IPS-NIHi7 (cell line): ENCODE measurements around the gene ASPM.
"Not testable (repeated sequence)": the region's sequence is repeated elsewhere in the genome, so short reads cannot be mapped to it uniquely, and the experiment has no call there.

Experiments used
- DNase-seq: peaks from one replicate; pipeline ENCODE4 v3.0.0; 2012; ENCODE audit warnings: mixed read lengths; ENCODE audit errors: extremely low spot score

ASPM gene

DNA sequence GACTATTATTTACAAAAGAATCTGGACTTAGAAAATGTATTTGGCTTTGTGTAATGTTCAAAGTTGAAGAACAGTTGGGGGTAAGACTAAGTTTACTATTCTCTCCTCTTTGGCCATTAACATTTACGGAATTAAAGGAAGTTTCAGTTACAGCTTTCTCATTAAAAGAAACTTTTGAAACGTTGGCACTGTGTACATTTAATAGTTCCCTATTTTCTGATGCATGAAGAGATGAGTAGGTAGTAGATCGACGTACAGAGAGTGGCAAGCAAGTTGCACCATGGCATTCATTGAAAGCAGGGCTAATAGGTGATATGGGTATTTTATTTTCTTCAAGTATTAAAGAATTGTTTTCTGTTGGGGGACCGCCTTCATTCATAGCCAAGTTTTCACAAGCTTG lies 3.2 kb downstream of the ASPM start:
- DNase-seq: no peak

- no peak for DNase-seq
Observed at GRCh38 chr1:197141575-197141974, 4.9 kb downstream of the ASPM start.

DNA sequence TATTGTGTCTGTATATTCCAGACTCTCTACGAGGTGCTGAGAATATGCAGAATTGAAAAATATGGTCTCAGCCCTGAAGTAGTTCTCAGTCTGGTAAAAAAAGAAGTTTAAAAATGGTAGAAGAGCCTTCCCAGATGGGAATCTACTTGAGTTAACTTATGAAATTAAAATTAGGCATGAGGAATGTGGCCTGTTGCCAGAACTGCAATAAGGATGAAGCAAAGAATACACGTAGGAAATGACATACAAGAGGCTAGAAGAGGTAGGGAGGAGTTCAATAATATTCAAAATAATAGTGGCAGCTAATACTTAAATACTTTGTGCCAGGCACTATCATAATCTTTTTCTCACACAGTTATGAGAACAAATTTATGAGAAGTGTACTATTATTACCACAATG lies 6.3 kb downstream of the ASPM start:
- DNase-seq: no peak

DNA sequence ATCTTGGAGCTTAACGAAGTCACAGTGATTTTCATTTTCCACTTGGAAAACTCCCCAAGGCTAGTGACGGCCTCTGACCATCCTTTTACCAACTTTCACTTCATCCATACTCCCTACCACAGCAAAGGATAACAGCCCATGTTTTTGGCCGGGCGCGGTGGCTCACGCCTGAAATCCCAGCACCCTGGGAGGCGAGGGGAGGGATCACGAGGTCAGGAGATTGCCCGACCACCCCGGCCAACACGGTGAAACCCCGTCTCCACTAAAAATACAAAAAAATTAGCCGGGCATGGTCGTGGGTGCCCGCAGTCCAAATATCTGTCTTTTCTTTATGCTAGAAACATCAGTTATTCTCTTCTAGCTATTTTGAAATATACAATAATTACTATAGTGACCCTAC lies 7.3 kb downstream of the ASPM start:
- no peak for DNase-seq

GRCh38 chr1:197137322-197137721 lies 9.1 kb downstream of the ASPM start:
- no peak for DNase-seq

- DNase-seq: no peak
Observed at GRCh38 chr1:197130677-197131304, 15.7 kb downstream of the ASPM start.

DNA sequence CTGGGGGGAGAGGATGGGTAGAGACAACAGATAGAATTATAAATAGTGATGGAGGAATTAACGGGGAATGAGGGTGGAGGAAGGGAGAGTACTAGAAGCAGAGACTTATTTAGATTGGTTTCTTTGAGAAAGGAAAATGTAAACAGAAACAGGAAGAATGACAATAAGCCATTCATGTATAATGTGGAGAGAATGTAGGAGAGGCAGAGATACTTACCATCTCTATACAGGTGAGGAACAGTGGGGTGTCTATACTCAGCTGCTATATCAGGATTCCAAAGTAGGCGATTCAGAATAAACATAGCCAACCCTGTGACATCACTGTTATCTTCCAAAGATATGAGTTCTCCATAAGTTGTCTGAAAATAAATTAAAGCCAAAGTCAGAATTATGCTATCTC lies 16.8 kb downstream of the ASPM start:
- no peak for DNase-seq

DNA sequence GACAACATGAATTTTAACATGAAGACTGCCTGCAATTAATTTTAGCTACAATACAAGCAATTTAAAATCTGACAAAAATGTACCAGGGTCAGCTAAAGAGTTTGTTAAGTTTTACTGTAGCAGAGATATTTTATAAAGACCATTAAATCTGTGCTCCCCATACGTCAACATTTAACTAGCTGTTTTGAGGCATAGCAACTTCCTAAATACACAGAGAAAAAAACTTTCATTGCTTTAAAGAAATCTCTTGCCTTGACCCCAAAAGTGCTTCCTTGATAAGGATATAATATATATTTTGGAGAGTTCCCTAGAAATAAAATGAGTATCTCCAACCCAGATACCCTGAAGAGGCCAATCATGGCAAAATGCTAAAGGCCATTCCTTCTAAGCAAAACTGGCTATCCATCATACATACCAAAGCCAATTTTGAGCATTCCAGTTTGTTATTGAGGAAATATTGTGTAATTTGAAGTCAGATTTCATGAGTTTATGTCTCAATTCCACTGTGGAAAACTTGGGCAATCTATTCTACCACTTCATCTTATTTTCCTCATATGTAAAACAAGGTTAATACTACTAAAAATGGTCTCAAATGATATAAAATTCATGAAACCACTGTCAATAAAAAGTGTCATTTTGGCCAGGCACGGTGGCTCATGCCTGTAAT lies 19.1 kb downstream of the ASPM start:
- DNase-seq: no peak

DNA sequence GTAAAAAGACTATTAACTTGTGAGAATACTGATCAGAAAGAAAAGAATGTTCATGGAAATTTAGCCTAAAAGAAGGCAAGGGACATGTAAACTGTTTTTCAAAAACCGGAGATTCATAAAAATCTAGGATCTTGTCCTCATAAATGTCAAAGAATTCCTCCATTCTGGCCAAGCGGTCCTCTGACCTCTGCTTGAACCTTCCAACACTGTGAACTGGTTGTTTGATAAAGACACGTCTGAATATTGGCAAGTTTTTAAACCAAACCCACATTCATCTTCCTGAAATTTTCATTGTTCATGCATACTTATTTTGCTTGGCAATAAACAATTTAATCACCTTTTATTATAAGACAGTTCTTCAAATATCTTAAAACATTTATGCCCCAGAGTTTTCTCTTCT lies 19.8 kb downstream of the ASPM start:
- no peak for DNase-seq

DNA sequence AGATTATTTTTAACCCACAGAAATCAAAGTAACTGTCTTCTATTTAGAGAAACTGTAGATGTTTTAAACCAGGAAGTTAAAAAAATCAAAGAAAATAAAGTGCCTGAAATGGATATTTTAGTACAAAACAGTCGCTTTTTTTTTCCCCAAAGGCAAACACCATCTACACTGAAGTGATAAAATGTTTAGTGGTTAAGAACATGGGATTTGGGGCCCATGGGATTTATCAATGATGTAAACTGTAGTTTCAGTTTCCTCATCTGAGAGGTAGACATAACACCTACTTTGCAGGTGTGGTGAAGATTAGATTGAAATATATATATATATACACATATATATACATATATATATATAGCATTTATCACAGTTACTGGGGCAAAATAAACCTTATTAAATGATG lies 22.1 kb downstream of the ASPM start:
- DNase-seq: no peak

- no peak for DNase-seq
Observed at GRCh38 chr1:197116156-197116555, 30.3 kb downstream of the ASPM start.

DNA sequence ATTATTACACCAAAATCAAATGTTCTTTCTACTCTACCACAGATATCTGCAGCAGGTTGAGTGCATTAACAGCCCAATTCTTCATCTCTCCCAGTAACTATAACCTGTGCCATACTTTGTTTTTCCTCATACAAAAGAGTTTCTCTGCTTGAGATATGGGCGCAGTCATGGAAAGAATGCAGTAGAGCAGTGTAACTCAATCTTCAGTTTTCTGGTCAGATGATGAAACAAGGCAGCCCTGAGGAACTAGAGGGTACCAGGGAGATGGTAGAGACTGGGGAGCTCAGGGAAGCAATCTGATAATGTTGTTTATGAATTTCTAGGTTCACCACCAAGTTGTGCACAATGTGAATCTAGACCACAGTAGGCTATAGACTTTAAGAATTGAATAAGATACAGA lies 39.6 kb downstream of the ASPM start:
- DNase-seq: no peak

DNA sequence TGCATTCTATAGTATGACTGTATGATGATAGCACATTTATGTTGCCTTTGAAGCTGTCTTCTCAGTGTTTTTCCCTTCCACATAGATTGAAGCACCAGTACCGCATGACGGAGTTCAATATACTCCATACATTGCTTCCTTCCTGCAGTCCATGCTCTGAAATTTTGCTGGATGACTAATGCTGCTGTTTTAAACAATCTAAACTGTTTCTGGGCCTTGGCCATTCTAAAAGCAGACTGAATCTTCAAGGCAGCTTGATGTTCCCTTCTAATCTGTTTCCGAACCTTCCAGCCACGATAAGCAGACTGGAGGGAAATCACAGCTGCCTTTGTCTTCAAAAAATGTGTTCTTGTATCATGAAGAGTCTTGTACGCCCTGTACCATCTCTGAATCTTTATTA lies 43.2 kb downstream of the ASPM start:
- DNase-seq: no peak

- DNase-seq: no peak
Observed at GRCh38 chr1:197101978-197102377, 44.5 kb downstream of the ASPM start.

DNA sequence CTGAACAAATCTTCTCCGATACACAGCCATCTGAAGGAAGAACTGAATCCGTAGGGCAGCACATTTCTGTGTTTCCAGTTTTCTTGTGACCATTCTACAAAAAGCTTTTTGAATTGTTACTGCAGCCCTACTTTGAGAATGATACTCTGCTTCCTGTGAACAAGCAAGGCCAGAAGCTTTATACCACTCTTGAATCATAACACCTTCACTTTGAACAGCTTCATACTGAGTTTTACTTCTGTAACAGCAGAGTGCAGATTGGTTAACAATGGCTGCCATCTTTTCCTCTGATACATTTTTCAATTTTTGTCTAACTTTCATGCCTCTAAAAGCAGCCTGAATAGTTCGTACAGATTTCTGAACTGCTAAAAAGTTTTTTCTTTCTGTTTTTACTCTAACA lies 45.8 kb downstream of the ASPM start:
- no peak for DNase-seq

DNA sequence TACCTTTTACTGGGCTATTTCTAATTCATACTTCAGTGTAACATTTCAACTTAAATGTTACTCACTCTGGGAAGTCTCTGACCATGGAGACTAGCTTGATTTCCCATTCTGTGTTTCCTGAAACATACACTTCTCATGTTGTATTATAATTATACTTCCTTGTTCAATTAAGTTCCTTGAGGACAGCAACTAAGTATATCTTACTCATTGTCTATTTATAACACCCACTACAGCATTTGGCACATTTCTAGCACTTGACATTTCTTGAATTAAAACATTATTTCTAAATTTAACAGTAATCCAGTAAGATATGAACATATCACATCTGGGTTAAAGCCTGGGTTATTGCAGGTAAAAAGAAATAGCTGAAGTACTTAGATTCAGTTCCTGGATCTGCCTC lies 47.0 kb downstream of the ASPM start:
- DNase-seq: no peak

DNA sequence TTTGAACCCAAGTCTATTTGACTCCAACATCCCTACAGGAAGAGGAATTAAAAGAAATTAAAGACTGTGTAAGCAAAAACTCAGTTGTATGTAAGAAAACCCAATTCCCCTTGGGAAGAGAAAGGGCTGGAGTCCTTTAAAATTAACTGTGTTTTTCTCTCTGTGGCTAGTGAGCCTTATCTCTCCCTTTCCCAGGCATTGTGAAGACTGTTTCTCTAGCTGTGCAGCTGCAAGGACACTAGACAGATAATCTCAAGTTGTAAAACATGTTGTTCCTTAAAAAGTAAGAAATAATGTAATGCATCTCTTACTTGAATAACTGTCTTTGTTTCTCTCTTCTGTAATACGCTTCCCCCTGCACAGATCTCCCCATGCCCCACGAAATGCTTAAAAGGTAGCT lies 49.5 kb downstream of the ASPM start:
- not testable (repeated sequence) for DNase-seq

DNA sequence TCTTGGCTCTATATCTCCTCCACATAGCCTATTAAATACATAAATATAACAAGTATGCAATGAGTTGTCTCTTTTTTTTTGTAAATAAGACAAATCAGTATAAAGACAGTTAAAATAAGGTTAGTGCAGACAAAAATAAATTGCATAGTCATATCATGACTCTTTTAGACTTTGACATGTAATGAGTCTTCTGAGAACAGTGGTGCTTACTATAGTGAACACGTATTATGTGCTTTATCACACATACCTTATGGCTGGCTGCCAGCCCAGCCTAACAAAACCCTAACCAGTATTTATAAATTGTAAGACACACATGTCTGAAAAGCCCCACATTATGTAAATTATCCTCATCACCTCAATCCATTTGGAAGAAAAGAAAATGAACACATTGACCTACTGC lies 50.3 kb downstream of the ASPM start:
- no peak for DNase-seq

GRCh38 chr1:197093226-197093885 lies 53.1 kb downstream of the ASPM start:
- no peak for DNase-seq

GRCh38 chr1:197092491-197093023 lies 53.9 kb downstream of the ASPM start:
- DNase-seq: no peak

DNA sequence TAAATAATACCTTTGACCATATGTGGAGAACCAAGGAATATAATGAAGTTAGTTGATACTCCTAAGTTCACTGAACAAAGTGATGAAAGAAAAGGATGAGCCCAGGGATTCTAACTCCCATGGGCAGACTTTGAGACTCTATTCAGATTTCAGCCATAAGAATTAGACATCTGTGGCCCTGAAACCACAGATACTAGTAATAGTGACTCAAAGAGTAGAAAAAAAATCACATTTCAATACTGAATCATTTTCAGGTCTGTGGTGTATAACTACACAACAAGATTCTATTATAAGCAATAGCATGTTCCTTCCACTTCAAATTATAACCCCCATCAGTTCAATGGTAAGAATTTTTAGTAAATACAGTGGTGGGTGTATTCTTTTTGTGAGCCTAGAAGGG lies 63.0 kb downstream of the ASPM start:
- DNase-seq: no peak

DNA sequence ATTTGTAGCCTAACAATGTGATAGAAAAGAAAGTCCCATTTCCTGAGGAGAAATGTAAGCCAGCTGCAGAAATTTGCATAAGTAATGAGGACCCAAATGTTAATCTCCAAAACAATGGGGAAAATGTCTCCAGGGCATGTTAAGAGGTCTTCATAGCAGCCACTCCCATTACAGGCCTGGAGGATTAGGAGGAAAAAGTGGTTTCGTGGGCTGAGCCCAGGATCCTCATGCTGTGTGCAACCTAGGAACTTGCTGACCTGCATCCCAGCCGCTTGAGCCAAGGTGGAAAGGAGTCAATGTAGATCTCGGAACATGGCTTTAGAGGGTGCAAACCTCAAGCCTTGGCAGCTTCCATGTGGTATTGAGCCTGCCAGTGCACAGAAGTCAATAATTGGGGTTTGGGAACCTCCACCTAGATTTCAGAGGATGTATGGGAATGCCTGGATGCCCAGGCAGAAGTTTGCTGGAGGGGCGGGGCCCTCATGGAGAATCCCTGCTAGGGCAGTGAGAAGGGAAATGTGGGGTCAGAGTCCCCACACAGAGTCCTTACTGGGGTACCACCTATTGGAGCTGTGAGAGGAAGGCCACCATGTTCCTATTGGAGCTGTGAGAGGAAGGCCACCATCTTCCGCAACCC lies 65.2 kb downstream of the ASPM start:
- no peak for DNase-seq

- DNase-seq: no peak
Observed at GRCh38 chr1:197080323-197080722, 66.1 kb downstream of the ASPM start.
